Liver (tissue), 9 donors: ENCODE results near the gene GRAP. TPM values are rescaled to one million over a fixed set of nuclear protein-coding genes. Genes with fewer than 3 reads are reported as not detected.

Experiments
- DNase-seq: peaks from one replicate; pipeline ENCODE4 v3.0.0-alpha.2; 2017; ENCODE audit warnings: low spot score
- H3K27ac ChIP-seq, 2 donors: one replicate each; pipeline ENCODE4 v1.7.0; 2013; ENCODE audit warnings: inconsistent platforms in 2 of 2, low read length in 2 of 2, control low read depth in 1 of 2, low read depth in 1 of 2, mild to moderate bottlenecking in 1 of 2
- H3K27me3 ChIP-seq, 4 donors: one replicate each; pipeline versions ENCODE4 v1.6.1 to v1.7.0; 2013; ENCODE audit warnings: low read length in 3 of 4, inconsistent platforms in 1 of 4, mild to moderate bottlenecking in 1 of 4, moderate library complexity in 1 of 4; ENCODE audit not compliant: control insufficient read depth in 4 of 4, insufficient read depth in 4 of 4
- H3K36me3 ChIP-seq, 4 donors: one replicate each; pipeline versions ENCODE4 v1.6.1 to v1.7.0; 2013; ENCODE audit warnings: low read length in 3 of 4, mild to moderate bottlenecking in 3 of 4, low read depth in 1 of 4, moderate library complexity in 1 of 4; ENCODE audit not compliant: control insufficient read depth in 4 of 4, insufficient read depth in 3 of 4
- H3K4me1 ChIP-seq, 4 donors: one replicate each; pipeline versions ENCODE4 v1.6.1 to v1.7.0; 2013; ENCODE audit warnings: low read length in 3 of 4, mild to moderate bottlenecking in 3 of 4, moderate library complexity in 1 of 4; ENCODE audit not compliant: control insufficient read depth in 4 of 4, insufficient read depth in 4 of 4
- H3K4me3 ChIP-seq, 3 donors: one replicate each; pipeline versions ENCODE4 v1.6.1 to v1.7.0; 2013; ENCODE audit warnings: low read length in 3 of 3, control low read depth in 1 of 3, low read depth in 1 of 3, mild to moderate bottlenecking in 1 of 3
- H3K9ac ChIP-seq, 2 donors: one replicate each; pipeline ENCODE4 v1.7.0; 2013; ENCODE audit warnings: low read length in 2 of 2, mild to moderate bottlenecking in 2 of 2, moderate library complexity in 2 of 2, control low read depth in 1 of 2, low read depth in 1 of 2
- H3K9me3 ChIP-seq, 4 donors: one replicate each; pipeline versions ENCODE4 v1.6.1 to v1.7.0; 2013; ENCODE audit warnings: low read length in 3 of 4; ENCODE audit not compliant: control insufficient read depth in 4 of 4
- ATF3 ChIP-seq: IDR thresholded peaks from 2 replicates; pipeline ENCODE4 v1.6.1; 2016; ENCODE audit warnings: antibody characterized with exemption
- CTCF ChIP-seq: fragments of 150-350 bp; IDR thresholded peaks from 2 replicates; pipeline ENCODE4 v1.5.1; 2017; ENCODE audit warnings: improper control_type of control experiment, low read depth, low read length; ENCODE audit not compliant: missing input control
- EGR1 ChIP-seq, 2 donors: IDR thresholded peaks; 2 replicates each; pipeline ENCODE4 v1.6.1; 2016 to 2018; ENCODE audit warnings: antibody characterized with exemption in 2 of 2, low read depth in 2 of 2
- FOXA1 ChIP-seq: IDR thresholded peaks from 2 replicates; pipeline ENCODE4 v1.6.1; 2016; ENCODE audit warnings: antibody characterized with exemption
- FOXA2 ChIP-seq: IDR thresholded peaks from 2 replicates; pipeline ENCODE4 v1.6.1; 2016; ENCODE audit warnings: antibody characterized with exemption
- GABPA ChIP-seq, 2 donors: IDR thresholded peaks in 1 of 2; conservative IDR thresholded peaks in 1 of 2; 2 replicates each; pipeline ENCODE4 v1.6.1; 2016; ENCODE audit warnings: antibody characterized with exemption in 2 of 2, mild to moderate bottlenecking in 1 of 2, moderate library complexity in 1 of 2
- HNF4A ChIP-seq, 2 donors: conservative IDR thresholded peaks; 2 replicates each; pipeline ENCODE4 v1.6.1; 2016; ENCODE audit warnings: antibody characterized with exemption in 2 of 2, mild to moderate bottlenecking in 2 of 2
- HNF4G ChIP-seq: IDR thresholded peaks from 2 replicates; pipeline ENCODE4 v1.6.1; 2016; ENCODE audit warnings: antibody characterized with exemption
- JUND ChIP-seq, 2 donors: IDR thresholded peaks; 2 replicates each; pipeline ENCODE4 v1.6.1; 2016; ENCODE audit warnings: antibody characterized with exemption in 2 of 2
- MAX ChIP-seq: IDR thresholded peaks from 2 replicates; pipeline ENCODE4 v1.6.1; 2016; ENCODE audit warnings: antibody characterized with exemption
- NR2F2 ChIP-seq: IDR thresholded peaks from 2 replicates; pipeline ENCODE4 v1.6.1; 2016; ENCODE audit warnings: antibody characterized with exemption
- RAD21 ChIP-seq, 2 donors: IDR thresholded peaks; 2 replicates each; pipeline ENCODE4 v1.6.1; 2016; ENCODE audit warnings: antibody characterized with exemption in 2 of 2, mild to moderate bottlenecking in 2 of 2
- REST ChIP-seq: IDR thresholded peaks from 2 replicates; pipeline ENCODE4 v1.6.1; 2016; ENCODE audit warnings: antibody characterized with exemption, mild to moderate bottlenecking
- RXRA ChIP-seq, 2 donors: IDR thresholded peaks; 2 replicates each; pipeline ENCODE4 v1.6.1; 2017 to 2018; ENCODE audit warnings: antibody characterized with exemption in 2 of 2, mild to moderate bottlenecking in 1 of 2
- SP1 ChIP-seq: IDR thresholded peaks from 2 replicates; pipeline ENCODE4 v1.6.1; 2018; ENCODE audit warnings: antibody characterized with exemption, mild to moderate bottlenecking
- TAF1 ChIP-seq: conservative IDR thresholded peaks from 2 replicates; pipeline ENCODE4 v1.6.1; 2016; ENCODE audit warnings: antibody characterized with exemption, mild to moderate bottlenecking
- YY1 ChIP-seq: IDR thresholded peaks from 2 replicates; pipeline ENCODE4 v1.6.1; 2016; ENCODE audit warnings: antibody characterized with exemption, mild to moderate bottlenecking
- ZBTB33 ChIP-seq: IDR thresholded peaks from 2 replicates; pipeline ENCODE4 v1.6.1; 2016; ENCODE audit warnings: antibody characterized with exemption
- WGBS: extraction: QIAGEN DNeasy Blood & Tissue Kit; methylation state at CpG from one replicate; pipeline ENCODE4 v1.1.7; 2013; 5-methylcytosine and 5-hydroxymethylcytosine counted together
- polyA plus RNA-seq, 2 donors: library from polyadenylated mRNA; stranded (reverse) in 1 of 2; unstranded in 1 of 2; fragments of 200-250 nt in 1 of 2; fragments of >200 nt in 1 of 2; fragmentation: Nextera tagmentation in 1 of 2; extraction: Ambion mirVana in 1 of 2; gene quantifications; one replicate each; pipeline versions ENCODE4 v1.2.1 to v1.2.3, GENCODE V29; 2013 to 2015
- total RNA-seq, 2 donors: library from RNA; depleted of rRNA; stranded (reverse); fragments of >200 nt; gene quantifications; one replicate each; pipeline ENCODE4 v1.2.3, GENCODE V29; 2014
- donor health status: healthy.
- donor health status: healthy.
- donor health status: healthy.
- donor health status: healthy.
- donor health status: healthy.

Gene GRAP
- total and polyA plus RNA-seq, 4 donors = 1.2 to 6.5 (median 5.2) TPM

- H3K4me3 ChIP-seq = no peak overlapping the region
- H3K4me1 ChIP-seq = peaks cover 7 to 40% (median 24%) of the 10 kb centered on the region in 4 donors
- no peak for TF ChIP-seq MAX
- TF ChIP-seq CTCF = no peak
- no peak for TF ChIP-seq HNF4G
- TF ChIP-seq FOXA2 = no peak
- no peak for TF ChIP-seq NR2F2
- TF ChIP-seq ATF3 = no peak
- no peak for TF ChIP-seq EGR1 (IDR thresholded peaks at IDR 0.05; ENCODE audit: low read depth in 2 of 2)
- no peak for TF ChIP-seq JUND (IDR thresholded peaks at IDR 0.05)
- TF ChIP-seq GABPA (IDR thresholded peaks at IDR 0.05 in 1 of 2, conservative IDR thresholded peaks at IDR 0.05 in 1 of 2) = no peak
- no peak for TF ChIP-seq FOXA1
- no peak for TF ChIP-seq REST
- TF ChIP-seq ZBTB33 = no peak
- TF ChIP-seq RAD21 (IDR thresholded peaks at IDR 0.05) = no peak
- TF ChIP-seq YY1 = no peak
- no peak for TF ChIP-seq HNF4A (conservative IDR thresholded peaks at IDR 0.05)
- no peak for TF ChIP-seq SP1
- TF ChIP-seq RXRA (IDR thresholded peaks at IDR 0.05) = no peak
- H3K9me3 ChIP-seq = no peaks in the 10 kb centered on the region
- peaks cover 0 to 10% (median 2%) of the 10 kb centered on the region in 4 donors for H3K36me3 ChIP-seq
- H3K27me3 ChIP-seq = no peaks in the 10 kb centered on the region
- H3K27ac ChIP-seq = no peak overlapping the region
- no peak overlapping the region for H3K9ac ChIP-seq
- WGBS = 93% methylated on average over 17 of the region's 17 CpGs
- DNase-seq = no peak
Observed at GRCh38 chr17:18978655-18979054, 68.1 kb downstream of the GRAP start.

- WGBS = 90% methylated on average over 13 of the region's 13 CpGs
- DNase-seq = no peak
- Histone ChIP-seq H3K27me3 (no peaks in the 10 kb centered on the region), H3K36me3 (peaks cover 0 to 10% (median 2%) of the 10 kb centered on the region in 4 donors), H3K4me3 (no peak overlapping the region), H3K9ac (no peak overlapping the region), H3K9me3 (no peaks in the 10 kb centered on the region), H3K27ac (no peak overlapping the region), H3K4me1 (peaks cover 7 to 40% (median 23%) of the 10 kb centered on the region in 4 donors)
- TF ChIP-seq FOXA1 = no peak
- TF ChIP-seq CTCF = no peak
- TF ChIP-seq GABPA (IDR thresholded peaks at IDR 0.05 in 1 of 2, conservative IDR thresholded peaks at IDR 0.05 in 1 of 2) = no peak
- no peak for TF ChIP-seq ATF3
- TF ChIP-seq ZBTB33 = no peak
- TF ChIP-seq RXRA (IDR thresholded peaks at IDR 0.05) = no peak
- TF ChIP-seq SP1 = no peak
- no peak for TF ChIP-seq TAF1
- TF ChIP-seq HNF4A (conservative IDR thresholded peaks at IDR 0.05) = no peak
- TF ChIP-seq EGR1 (IDR thresholded peaks at IDR 0.05; ENCODE audit: low read depth in 2 of 2) = no peak
Observed at GRCh38 chr17:18978050-18978449, 68.7 kb downstream of the GRAP start.
